Fibroblast of villous mesenchyme (primary cell): ENCODE measurements around the gene NABP2. TPM values are rescaled to one million over a fixed set of nuclear protein-coding genes. Genes with fewer than 3 reads are reported as not detected.
A peak's percentile ranks its signal among the peaks of the same experiment; 100 is the strongest.

Experiments used
- DNase-seq: peaks from one replicate; pipeline ENCODE4 v3.0.0-alpha.2; 2010; ENCODE audit warnings: low read depth
- H3K4me3 ChIP-seq: 2 replicates; pipeline ENCODE4 v1.5.1; 2011; ENCODE audit warnings: low read depth, mild to moderate bottlenecking, low read length
- total RNA-seq: library from RNA; depleted of rRNA; stranded (reverse); fragments of >200 nt; gene quantifications from 2 replicates; pipeline ENCODE4 v1.2.3, GENCODE V29; 2012
- TF ChIP-seq, protein P1 (sequence below): IDR thresholded peaks from 2 replicates; pipeline ENCODE4 v1.5.1; 2012; ENCODE audit warnings: low read depth, mild to moderate bottlenecking, low read length; ENCODE audit not compliant: insufficient read depth

NABP2 gene
- total RNA-seq, 1 donor = 23.3 TPM

DNA sequence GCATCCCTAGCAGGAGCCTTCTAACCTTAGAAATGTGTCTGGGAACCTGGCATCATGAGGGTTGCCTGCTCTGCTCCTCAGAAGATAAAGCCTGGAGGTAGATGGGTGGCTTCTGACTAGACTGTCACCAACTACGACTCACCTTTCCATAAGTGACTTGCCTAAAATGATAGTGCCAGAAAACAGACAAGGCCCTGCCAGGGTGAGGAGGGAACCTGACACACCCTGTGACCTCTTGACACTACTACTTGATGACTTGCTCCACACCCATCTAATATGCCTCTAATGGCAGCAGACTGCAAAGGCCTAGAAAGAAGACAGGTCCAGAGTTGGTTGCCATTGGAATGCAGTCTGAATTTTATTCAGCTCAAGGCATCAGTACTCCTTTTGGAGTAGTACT, 11.8 kb upstream of the NABP2 start:
- TF ChIP-seq, protein P1, sequence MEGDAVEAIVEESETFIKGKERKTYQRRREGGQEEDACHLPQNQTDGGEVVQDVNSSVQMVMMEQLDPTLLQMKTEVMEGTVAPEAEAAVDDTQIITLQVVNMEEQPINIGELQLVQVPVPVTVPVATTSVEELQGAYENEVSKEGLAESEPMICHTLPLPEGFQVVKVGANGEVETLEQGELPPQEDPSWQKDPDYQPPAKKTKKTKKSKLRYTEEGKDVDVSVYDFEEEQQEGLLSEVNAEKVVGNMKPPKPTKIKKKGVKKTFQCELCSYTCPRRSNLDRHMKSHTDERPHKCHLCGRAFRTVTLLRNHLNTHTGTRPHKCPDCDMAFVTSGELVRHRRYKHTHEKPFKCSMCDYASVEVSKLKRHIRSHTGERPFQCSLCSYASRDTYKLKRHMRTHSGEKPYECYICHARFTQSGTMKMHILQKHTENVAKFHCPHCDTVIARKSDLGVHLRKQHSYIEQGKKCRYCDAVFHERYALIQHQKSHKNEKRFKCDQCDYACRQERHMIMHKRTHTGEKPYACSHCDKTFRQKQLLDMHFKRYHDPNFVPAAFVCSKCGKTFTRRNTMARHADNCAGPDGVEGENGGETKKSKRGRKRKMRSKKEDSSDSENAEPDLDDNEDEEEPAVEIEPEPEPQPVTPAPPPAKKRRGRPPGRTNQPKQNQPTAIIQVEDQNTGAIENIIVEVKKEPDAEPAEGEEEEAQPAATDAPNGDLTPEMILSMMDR = no peak
- no peak for DNase-seq
- H3K4me3 ChIP-seq = no peak overlapping the region

DNA sequence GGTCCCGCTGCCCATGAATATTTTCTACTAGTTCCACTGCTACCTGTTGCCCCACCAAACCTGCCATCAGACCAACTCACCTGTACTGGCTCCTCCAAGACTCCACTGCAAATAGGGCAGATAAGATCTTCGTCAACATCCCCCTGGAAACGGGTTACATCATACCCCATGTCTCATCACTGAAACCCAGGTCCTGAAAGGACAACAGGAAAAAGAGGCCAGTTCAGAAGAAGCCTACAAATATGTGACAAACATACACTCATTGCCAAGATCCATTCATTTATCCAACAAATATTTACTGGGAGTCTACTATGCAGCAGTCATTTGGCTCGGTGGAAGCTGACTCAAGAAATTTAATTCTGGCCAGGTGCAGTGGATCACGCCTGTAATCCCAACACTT, 10.3 kb upstream of the NABP2 start:
- TF ChIP-seq, protein P1 = no peak
- no peak for DNase-seq
- H3K4me3 ChIP-seq = no peak overlapping the region

DNA sequence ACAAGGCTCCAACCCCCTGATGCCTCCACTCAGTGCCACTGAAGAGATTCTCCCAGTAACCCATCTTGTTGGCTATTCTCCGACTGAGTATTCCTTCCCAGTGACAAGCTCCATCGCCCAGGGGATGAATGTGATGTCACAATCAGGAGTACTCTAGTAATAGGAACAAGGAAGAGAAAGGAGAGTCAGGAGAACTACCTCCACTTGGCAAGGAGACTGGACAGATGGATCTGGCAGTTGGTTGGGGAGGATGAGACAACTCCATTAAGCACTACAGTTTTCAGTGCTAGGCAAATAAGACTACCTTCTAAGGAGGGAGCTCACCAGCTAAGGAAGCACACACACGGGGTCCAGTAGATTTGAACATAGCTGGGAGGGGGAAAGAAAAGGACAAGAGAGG, 7.7 kb upstream of the NABP2 start:
- no peak for DNase-seq
- H3K4me3 ChIP-seq = no peak overlapping the region
- TF ChIP-seq, protein P1 = no peak

- TF ChIP-seq, protein P1 = no peak
- no peak for DNase-seq
- H3K4me3 ChIP-seq = peak overlapping the region; percentile 88
Observed at GRCh38 chr12:56219840-56220239, 4.3 kb upstream of the NABP2 start.

GRCh38 chr12:56220611-56221231, 3.4 kb upstream of the NABP2 start:
- peak overlapping the region; percentile 88 for H3K4me3 ChIP-seq
- peak; percentile 65 for DNase-seq
- TF ChIP-seq, protein P1 = no peak

DNA sequence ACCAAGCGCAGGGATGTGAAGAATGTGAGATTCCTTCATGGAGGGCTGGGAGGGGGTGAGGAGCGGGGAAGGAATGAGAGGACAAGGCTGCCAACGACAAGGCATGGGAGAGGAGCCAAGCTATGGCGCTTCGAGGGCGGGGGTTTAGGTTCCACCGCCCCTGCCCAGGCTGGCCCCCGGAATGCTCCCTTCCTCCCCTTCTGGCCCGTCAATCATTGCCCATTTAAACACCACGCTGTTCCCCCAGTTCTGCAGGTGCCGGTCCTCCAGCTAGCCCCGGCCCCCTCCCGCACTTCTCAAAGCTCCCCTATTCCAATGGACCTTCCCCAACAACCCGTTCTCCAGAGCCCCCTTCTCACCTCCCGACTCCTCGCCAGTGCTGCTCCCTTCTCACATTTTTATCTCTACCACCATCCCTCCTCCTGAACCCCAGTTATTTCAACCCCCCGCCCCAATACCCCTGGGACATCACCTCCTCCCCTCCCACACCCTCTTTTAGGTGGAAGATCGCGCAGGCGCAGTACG, 2.8 kb upstream of the NABP2 start:
- H3K4me3 ChIP-seq = peak overlapping the region; percentile 88
- DNase-seq = peak; percentile 66
- TF ChIP-seq, protein P1 = no peak
